ENCODE results near the gene CENPP.

Gene CENPP

DNA sequence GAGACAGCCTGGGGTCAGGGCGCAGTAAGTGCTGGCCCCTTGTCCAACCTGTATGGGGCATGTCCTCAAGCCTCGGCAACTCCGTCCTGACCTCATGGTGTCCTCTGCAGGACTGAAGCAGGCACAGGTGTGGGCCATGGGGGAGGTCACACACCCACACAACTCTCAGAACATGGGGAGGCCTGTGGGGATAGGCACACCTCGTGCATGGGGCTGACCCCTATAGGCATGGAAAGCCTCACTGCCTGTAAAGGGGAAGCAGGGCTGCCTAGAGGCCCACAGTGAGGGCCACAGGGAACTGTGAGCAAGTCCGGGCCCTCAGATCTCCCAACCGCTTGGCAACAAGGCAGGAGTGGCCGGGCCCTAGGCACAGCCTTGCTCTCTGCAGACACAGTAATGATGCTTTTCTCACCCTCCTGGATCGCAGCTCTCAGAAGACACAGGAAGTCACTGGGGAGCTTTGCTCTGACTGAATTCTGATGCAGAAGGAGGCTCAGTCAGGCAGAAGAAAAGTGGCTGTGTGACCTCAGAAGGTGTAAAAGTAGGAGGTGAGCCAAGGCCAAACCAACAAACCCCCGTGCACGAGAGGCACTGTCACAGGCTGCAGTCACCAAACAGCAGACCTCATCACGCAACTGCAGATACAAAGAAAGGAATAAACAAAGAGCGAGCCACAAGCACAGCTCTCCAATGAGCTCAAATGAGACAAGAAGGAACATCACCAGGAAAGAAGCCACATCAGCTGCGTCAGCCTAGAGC lies 338.8 kb downstream of the CENPP start:
- no peak for DNase-seq

DNA sequence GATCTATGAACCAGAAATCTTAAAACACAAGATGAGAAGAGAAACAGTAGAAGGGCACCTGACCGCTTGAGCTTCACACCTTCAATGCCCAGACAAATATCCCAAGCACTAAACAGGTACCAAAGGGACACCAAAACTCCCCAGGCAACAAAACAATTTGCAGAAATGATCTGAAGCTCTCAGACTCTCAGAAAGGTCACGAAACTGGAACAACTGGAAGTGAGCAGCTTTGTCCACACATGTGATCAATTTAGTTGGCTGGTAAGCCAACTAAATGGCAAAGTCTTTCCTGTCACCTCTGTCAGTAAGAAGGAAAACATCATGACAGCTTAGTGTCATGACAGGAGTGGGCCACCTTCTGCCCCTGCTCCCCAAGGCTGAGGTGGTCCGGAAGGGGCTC lies 340.1 kb downstream of the CENPP start:
- DNase-seq, result no peak

DNA sequence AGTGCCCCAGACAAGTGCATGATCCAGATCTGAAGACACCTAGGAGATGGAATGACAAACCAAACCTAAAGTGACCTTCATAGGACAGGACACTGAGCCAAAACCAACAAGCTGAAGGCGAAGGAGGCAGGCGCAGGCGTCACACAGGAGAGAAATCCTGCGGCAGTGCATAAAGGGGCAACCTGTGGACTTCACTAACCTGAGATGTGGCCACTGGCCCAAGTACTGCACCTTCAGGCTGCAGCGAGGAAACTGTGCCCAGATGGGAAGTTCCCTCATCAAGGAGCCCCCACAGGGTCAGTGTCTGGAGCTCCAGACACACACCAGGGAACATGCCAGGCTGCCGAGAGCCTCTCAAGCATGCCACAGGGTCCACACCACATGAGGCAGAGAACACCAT lies 340.5 kb downstream of the CENPP start:
- no peak for DNase-seq

DNA sequence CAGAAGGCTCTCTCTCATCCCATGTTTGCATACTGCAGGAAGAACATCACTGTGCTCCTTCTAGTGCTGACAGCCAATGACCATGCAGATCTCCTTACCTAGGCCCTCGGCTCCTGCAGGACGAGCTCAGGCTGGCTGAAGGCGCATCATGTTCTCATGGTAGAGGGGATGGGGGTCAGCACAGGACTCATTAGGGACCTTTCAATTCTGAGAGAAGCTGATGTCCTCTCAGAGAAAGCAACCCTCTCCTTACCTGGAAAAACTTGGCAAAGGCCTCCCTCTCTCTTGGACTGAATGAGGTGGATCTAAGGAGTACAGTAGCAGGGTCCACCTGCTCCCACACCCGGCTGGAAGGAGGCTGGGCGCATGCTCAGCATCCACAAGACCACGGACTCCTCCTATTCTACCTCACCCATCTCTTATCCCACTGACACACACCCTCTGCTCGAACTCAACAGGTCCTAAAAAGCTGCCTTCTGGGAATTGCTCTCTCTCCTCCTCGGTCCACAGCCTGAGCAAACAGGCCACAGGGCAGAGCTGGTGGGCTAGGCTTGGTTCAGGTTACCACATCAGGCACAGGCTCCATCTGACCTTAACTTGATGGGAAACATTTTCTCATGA lies 341.3 kb downstream of the CENPP start:
- no peak for DNase-seq

DNA sequence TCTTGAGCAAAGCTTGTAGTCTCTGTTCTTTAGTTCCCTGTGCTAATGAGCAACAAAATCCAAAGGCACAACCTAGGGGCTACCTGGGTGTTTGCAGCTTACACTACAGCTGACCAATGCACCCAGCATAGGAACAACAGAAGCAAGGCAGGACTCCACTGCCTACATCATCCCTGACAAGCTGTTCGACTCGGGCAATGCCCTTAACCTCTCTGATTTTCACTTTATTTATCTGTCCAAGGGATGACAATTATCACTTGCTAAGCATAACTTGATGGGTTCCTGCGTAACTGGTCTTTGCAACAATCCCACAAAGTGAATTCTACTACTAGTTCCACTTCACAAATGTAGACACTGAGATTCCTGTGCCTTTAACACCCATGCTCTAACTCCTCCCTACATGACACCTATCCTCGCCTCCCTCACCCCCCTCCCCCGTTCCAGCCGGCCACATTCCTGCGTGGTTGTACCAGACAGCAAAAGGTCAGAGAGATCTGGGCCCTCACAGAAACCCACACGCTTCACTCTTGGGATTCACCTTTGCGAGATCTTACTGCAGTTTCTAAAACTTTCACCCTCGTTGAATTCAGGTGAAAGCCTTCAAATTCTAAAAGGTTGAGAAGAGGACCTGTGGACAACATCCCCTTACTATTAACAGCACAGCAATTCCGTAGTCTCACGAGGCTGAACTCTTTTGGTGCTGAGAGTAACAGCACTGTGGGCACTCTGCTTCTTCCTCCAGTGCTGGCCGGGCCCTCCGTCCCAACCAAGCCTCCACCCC lies 343.2 kb downstream of the CENPP start:
- no peak for DNase-seq

DNA sequence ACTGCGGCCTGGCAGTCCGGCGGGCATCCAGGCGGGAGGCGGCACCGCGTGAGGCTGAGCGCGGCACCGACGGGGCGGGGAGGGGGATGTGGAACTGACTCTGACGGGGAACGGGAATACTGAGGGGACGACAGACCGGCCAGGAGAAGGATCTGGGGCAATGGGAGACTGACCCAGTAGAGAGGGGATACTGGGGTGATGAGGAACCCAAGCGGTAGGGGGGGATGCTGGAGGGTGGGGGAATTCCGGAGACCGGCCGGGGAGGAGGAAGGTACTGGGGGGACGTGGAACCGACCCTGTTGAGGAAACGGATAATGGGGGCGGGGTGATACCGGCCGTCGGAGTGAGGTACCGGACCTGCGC lies 343.8 kb downstream of the CENPP start:
- DNase-seq, result no peak

Data from NCI-H446 (cell line).